H1 (cell line): ENCODE data around the gene NDC80. TPM values are rescaled to one million over a fixed set of nuclear protein-coding genes. Genes with fewer than 3 reads are reported as not detected.

Experiments used
- CTCF ChIA-PET: fragments of 300-600 bp; sonication (Branson Sonifier 250); formaldehyde crosslinking; loops from one replicate; lab custom pipeline; 2021; ENCODE audit not compliant: partially characterized antibody; lab: Charles Lee
- POLR2A ChIA-PET: fragments of 300-600 bp; sonication (Branson Sonifier 250); formaldehyde crosslinking; loops from one replicate; lab custom pipeline; 2021; ENCODE audit warnings: inconsistent platforms; ENCODE audit not compliant: partially characterized antibody; lab: Charles Lee
- DNase-seq, 2 experiments: peaks; one replicate each; pipeline versions ENCODE4 v3.0.0 to v3.0.0-alpha.2; 2010 to 2022; ENCODE audit warnings: low spot score in 2 of 2, low read depth in 1 of 2, mixed read lengths in 1 of 2
- FAIRE-seq: peaks from 2 replicates; lab custom pipeline; 2011; peaks lifted over from hg19 to GRCh38; lab: Jason Lieb, UNC
- H2AFZ ChIP-seq: 2 replicates; pipeline ENCODE4 v1.8.1; 2012; ENCODE audit warnings: low read length, inconsistent platforms
- H2AK5ac ChIP-seq: 2 replicates; pipeline ENCODE4 v1.6.1; 2013; ENCODE audit warnings: low read depth, low read length
- H2BK120ac ChIP-seq: replicated peaks from 2 replicates; pipeline ENCODE3; 2013; ENCODE audit warnings: low read depth, low read length, inconsistent platforms
- H2BK12ac ChIP-seq: 2 replicates; pipeline ENCODE4 v1.6.1; 2013; ENCODE audit warnings: low read depth, low read length
- H2BK15ac ChIP-seq: 2 replicates; pipeline ENCODE4 v1.6.1; 2013; ENCODE audit warnings: low read length
- H2BK20ac ChIP-seq: 2 replicates; pipeline ENCODE4 v1.6.1; 2013; ENCODE audit warnings: low read length
- H2BK5ac ChIP-seq: 2 replicates; pipeline ENCODE4 v1.6.1; 2013; ENCODE audit warnings: low read depth, low read length
- H3K14ac ChIP-seq: 2 replicates; pipeline ENCODE4 v1.6.1; 2013; ENCODE audit warnings: inconsistent platforms; ENCODE audit not compliant: insufficient read length
- H3K18ac ChIP-seq: 2 replicates; pipeline ENCODE4 v1.6.1; 2013; ENCODE audit warnings: low read length; ENCODE audit errors: extremely low read depth
- H3K23ac ChIP-seq: 2 replicates; pipeline ENCODE4 v1.6.1; 2013; ENCODE audit warnings: inconsistent platforms; ENCODE audit not compliant: insufficient read length
- H3K23me2 ChIP-seq: 2 replicates; pipeline ENCODE4 v1.6.1; 2013; ENCODE audit warnings: low read depth, low read length
- H3K27ac ChIP-seq: 2 replicates; pipeline ENCODE4 v1.6.1; 2011; ENCODE audit warnings: low read depth, low read length, inconsistent platforms
- H3K27me3 ChIP-seq, 4 experiments: replicated peaks in 1 of 4; 1 replicate in 1 of 4; 2 replicates in 3 of 4; pipeline versions ENCODE4 v1.6.1 to v1.8.1; 2011 to 2013; ENCODE audit warnings: low read length in 3 of 4, mild to moderate bottlenecking in 3 of 4, inconsistent platforms in 2 of 4, mixed read lengths in 2 of 4, moderate library complexity in 1 of 4; ENCODE audit not compliant: control insufficient read depth in 3 of 4, insufficient read depth in 3 of 4; ENCODE audit errors: extremely low read depth in 1 of 4
- H3K36me3 ChIP-seq, 4 experiments: 2 replicates each; pipeline versions ENCODE4 v1.6.1 to v1.8.1; 2011 to 2013; ENCODE audit warnings: mild to moderate bottlenecking in 4 of 4, low read length in 3 of 4, moderate library complexity in 2 of 4, control low read depth in 1 of 4, inconsistent platforms in 1 of 4; ENCODE audit not compliant: insufficient read depth in 4 of 4, control insufficient read depth in 2 of 4
- H3K4ac ChIP-seq: replicated peaks from 2 replicates; pipeline ENCODE3; 2013; ENCODE audit warnings: low read length, low read depth, mixed read lengths, inconsistent platforms; ENCODE audit not compliant: insufficient read length
- H3K4me1 ChIP-seq, 4 experiments: replicated peaks in 1 of 4; 1 replicate in 1 of 4; 2 replicates in 3 of 4; pipeline versions ENCODE4 v1.6.1 to v1.8.1; 2011 to 2013; ENCODE audit warnings: low read length in 3 of 4, inconsistent platforms in 2 of 4, mixed read lengths in 1 of 4; ENCODE audit not compliant: insufficient read depth in 4 of 4, control insufficient read depth in 3 of 4
- H3K4me2 ChIP-seq, 2 experiments: 2 replicates each; pipeline versions ENCODE4 v1.6.1 to v1.8.1; 2011 to 2013; ENCODE audit warnings: low read depth in 2 of 2, low read length in 2 of 2, control low read depth in 1 of 2, inconsistent platforms in 1 of 2, mild to moderate bottlenecking in 1 of 2; ENCODE audit not compliant: insufficient read depth in 1 of 2
- H3K4me3 ChIP-seq, 4 experiments: fragments of 200-600, 300-600 bp in 1 of 4; sonication (generic), shearing (Covaris generic), sonication (Bioruptor Twin) in 1 of 4; 2 replicates each; pipeline versions ENCODE4 v1.5.1 to v1.8.1; 2011 to 2016; ENCODE audit warnings: low read length in 4 of 4, low read depth in 3 of 4, control low read depth in 2 of 4, inconsistent platforms in 2 of 4, mild to moderate bottlenecking in 2 of 4, mixed read lengths in 1 of 4, moderate library complexity in 1 of 4; ENCODE audit not compliant: insufficient read depth in 2 of 4; ENCODE audit errors: extremely low read depth in 1 of 4
- H3K56ac ChIP-seq: replicated peaks from 2 replicates; pipeline ENCODE3; 2013; ENCODE audit warnings: low read depth, mild to moderate bottlenecking, mixed read lengths, low read length, inconsistent platforms; ENCODE audit not compliant: insufficient read length
- H3K79me1 ChIP-seq: 2 replicates; pipeline ENCODE4 v1.6.1; 2013; ENCODE audit warnings: low read depth, low read length, control low read depth
- H3K79me2 ChIP-seq, 2 experiments: 2 replicates each; pipeline versions ENCODE4 v1.6.1 to v1.8.1; 2012 to 2013; ENCODE audit warnings: low read length in 2 of 2, mild to moderate bottlenecking in 2 of 2, inconsistent platforms in 1 of 2; ENCODE audit not compliant: insufficient read depth in 2 of 2, control insufficient read depth in 1 of 2
- H3K9ac ChIP-seq, 4 experiments: replicated peaks in 1 of 4; 1 replicate in 1 of 4; 2 replicates in 3 of 4; pipeline versions ENCODE4 v1.6.1 to v1.8.1; 2011 to 2013; ENCODE audit warnings: low read depth in 3 of 4, low read length in 3 of 4, control low read depth in 2 of 4, mild to moderate bottlenecking in 2 of 4, moderate library complexity in 2 of 4, inconsistent platforms in 1 of 4; ENCODE audit errors: extremely low read depth in 1 of 4
- H3K9me3 ChIP-seq, 2 experiments: 2 replicates each; pipeline versions ENCODE4 v1.6.1 to v1.8.1; 2012 to 2013; ENCODE audit warnings: mild to moderate bottlenecking in 2 of 2, moderate library complexity in 2 of 2, control low read depth in 1 of 2, inconsistent platforms in 1 of 2, low read depth in 1 of 2, low read length in 1 of 2, mixed read lengths in 1 of 2; ENCODE audit not compliant: insufficient read depth in 2 of 2
- H4K20me1 ChIP-seq, 2 experiments: replicated peaks in 1 of 2; 2 replicates each; pipeline versions ENCODE3 to v1.8.1; 2011 to 2013; ENCODE audit warnings: inconsistent platforms in 2 of 2, low read length in 2 of 2, mild to moderate bottlenecking in 1 of 2; ENCODE audit not compliant: insufficient read depth in 2 of 2, control insufficient read depth in 1 of 2
- H4K5ac ChIP-seq: 2 replicates; pipeline ENCODE4 v1.6.1; 2013; ENCODE audit warnings: low read length, low read depth, mixed read lengths, inconsistent platforms; ENCODE audit not compliant: insufficient read length
- H4K8ac ChIP-seq: 2 replicates; pipeline ENCODE4 v1.8.0; 2013; ENCODE audit warnings: mild to moderate bottlenecking, moderate library complexity, low read length, inconsistent platforms; ENCODE audit not compliant: insufficient read depth; ENCODE audit errors: extremely low read depth
- H4K91ac ChIP-seq: replicated peaks from 2 replicates; pipeline ENCODE3; 2013; ENCODE audit warnings: low read length, mixed read lengths, inconsistent platforms; ENCODE audit not compliant: insufficient read length
- CBX5 ChIP-seq: fragments of 300-800, 300-1000 bp; sonication (generic); IDR thresholded peaks from 2 replicates; pipeline ENCODE4 v1.7.1; 2016; ENCODE audit warnings: antibody characterized with exemption, low read length, low read depth
- KDM1A ChIP-seq: fragments of 200-600, 300-600 bp; sonication (generic); IDR thresholded peaks from 2 replicates; pipeline ENCODE4 v1.7.1; 2016; ENCODE audit warnings: mild to moderate bottlenecking, low read length, borderline replicate concordance
- RAD21 ChIP-seq, 2 experiments: IDR thresholded peaks in 1 of 2; conservative IDR thresholded peaks in 1 of 2; 2 replicates each; pipeline ENCODE4 v1.6.1; 2011; ENCODE audit warnings: low read depth in 2 of 2, low read length in 2 of 2, improper control_type of control experiment in 1 of 2, inconsistent platforms in 1 of 2, mild to moderate bottlenecking in 1 of 2, moderate library complexity in 1 of 2
- SUZ12 ChIP-seq: fragments of 200-600 bp; sonication (generic); IDR thresholded peaks from 2 replicates; pipeline ENCODE4 v1.6.1; 2012; ENCODE audit warnings: mild to moderate bottlenecking, inconsistent platforms, low read length, moderate library complexity, mixed read lengths
- TCF12 ChIP-seq: IDR thresholded peaks from 2 replicates; pipeline ENCODE4 v1.6.1; 2011; ENCODE audit warnings: low read depth, mild to moderate bottlenecking, low read length
- WGBS, 2 experiments: shearing (Covaris generic) in 1 of 2; methylation state at CpG; one replicate each; pipeline versions ENCODE4 v1.1.6 to v1.1.7; 2013 to 2015; ENCODE audit warnings: low lambda C conversion rate in 2 of 2, mixed read lengths in 2 of 2, inconsistent platforms in 1 of 2, low coverage in 1 of 2, missing lambda C conversion rate in 1 of 2; ENCODE audit not compliant: insufficient replicate concordance in 2 of 2, insufficient coverage in 1 of 2, insufficient read length in 1 of 2; ENCODE audit errors: extremely low coverage in 1 of 2, missing lambda C conversion rate in 1 of 2; 5-methylcytosine and 5-hydroxymethylcytosine counted together
- polyA plus RNA-seq, 7 experiments: library from polyadenylated mRNA; depleted of rRNA in 3 of 7; stranded (reverse) in 5 of 7; unstranded in 2 of 7; fragments of >200 nt in 5 of 7; fragments of 200-250 nt in 2 of 7; gene quantifications; 1 replicate in 5 of 7; 2 replicates in 1 of 7; 4 replicates in 1 of 7; pipeline versions ENCODE4 v1.2.1 to v1.2.3, GENCODE V29; 2011 to 2013; ENCODE audit warnings: missing spikeins in 2 of 7, mixed read lengths in 2 of 7
- total RNA-seq: library from RNA; stranded (reverse); fragmentation: NEBNext Ultra II Directional; extraction: Animal tissue kit (Norgen Biotek cat#: 25700); gene quantifications from 2 replicates; pipeline ENCODE4 v1.2.1, GENCODE V29; 2021
- TF ChIP-seq, protein P1 (sequence below): IDR thresholded peaks from 2 replicates; pipeline ENCODE4 v1.6.1; 2012; ENCODE audit warnings: inconsistent platforms

Gene NDC80
- total and polyA plus RNA-seq, 2 of the 8 experiments (the other 6 are each of a cell fraction or from before 2014, with no cell fraction given): 11.0 to 45.0 TPM

DNA sequence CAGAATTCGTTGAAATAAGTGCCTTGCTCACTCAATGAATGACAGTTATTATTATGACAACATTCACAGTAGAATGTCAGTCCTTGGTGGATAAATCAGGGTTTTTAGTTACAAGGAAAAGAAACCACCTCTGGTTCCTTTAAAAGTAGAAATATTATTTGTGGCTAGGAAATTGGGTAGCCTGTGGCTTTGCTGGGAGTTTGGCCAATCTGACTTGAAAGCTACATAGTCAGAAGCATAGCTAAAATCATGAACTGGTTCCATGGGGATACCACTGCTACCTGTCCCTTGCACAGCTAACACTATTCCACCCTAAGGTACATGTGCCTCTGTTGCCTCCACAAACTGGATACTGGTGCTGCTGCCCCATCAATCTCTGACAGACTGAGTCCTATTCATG, 71.4 kb downstream of the NDC80 start:
- WGBS, 2 experiments: 80% methylated on average over 1 of the region's 1 CpG; no CpG with 5 or more reads in 1 of the 2 experiments
- no peak overlapping the region for H4K91ac ChIP-seq
- no peaks in the 10 kb centered on the region for H3K27me3 ChIP-seq
- H3K18ac ChIP-seq: no peak overlapping the region
- DNase-seq (no peak), FAIRE-seq (no peak)
- no peak overlapping the region for H3K4me2 ChIP-seq
- no peak overlapping the region for H2BK5ac ChIP-seq
- no peaks in the 10 kb centered on the region for H3K9me3 ChIP-seq
- H3K27ac ChIP-seq: no peak overlapping the region
- H3K23ac ChIP-seq: no peak overlapping the region
- no peak overlapping the region for H3K14ac ChIP-seq
- no peak overlapping the region for H2AFZ ChIP-seq
- no peaks in the 10 kb centered on the region for H3K79me2 ChIP-seq
- TF ChIP-seq CBX5 (no peak), SUZ12 (no peak), KDM1A (no peak), TCF12 (no peak), RAD21 (IDR thresholded peaks at IDR 0.05 in 1 of 2, conservative IDR thresholded peaks at IDR 0.05 in 1 of 2; ENCODE audit: low read depth in 2 of 2, low read length in 2 of 2) (no peak)
- TF ChIP-seq, protein P1, sequence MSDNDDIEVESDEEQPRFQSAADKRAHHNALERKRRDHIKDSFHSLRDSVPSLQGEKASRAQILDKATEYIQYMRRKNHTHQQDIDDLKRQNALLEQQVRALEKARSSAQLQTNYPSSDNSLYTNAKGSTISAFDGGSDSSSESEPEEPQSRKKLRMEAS: no peak
- H3K4me1 ChIP-seq: no peaks in the 10 kb centered on the region
- no peak overlapping the region for H2AK5ac ChIP-seq
- ChIA-PET POLR2A (interaction anchor here (1.1 kb wide), 1 partner anchor 14 kb away, joined by 3 read pairs; no protein-coding TSS in a partner anchor), CTCF (no interaction called here)
- no peaks in the 10 kb centered on the region for H3K36me3 ChIP-seq
- H4K20me1 ChIP-seq: no peaks in the 10 kb centered on the region
- no peak overlapping the region for H3K4ac ChIP-seq
- H3K23me2 ChIP-seq: no peaks in the 10 kb centered on the region
- H2BK20ac ChIP-seq: no peak overlapping the region
- H2BK15ac ChIP-seq: no peak overlapping the region
- no peak overlapping the region for H4K8ac ChIP-seq
- no peaks in the 10 kb centered on the region for H3K79me1 ChIP-seq
- no peak overlapping the region for H3K9ac ChIP-seq
- H3K56ac ChIP-seq: no peak overlapping the region
- no peak overlapping the region for H4K5ac ChIP-seq
- no peak overlapping the region for H3K4me3 ChIP-seq
- no peak overlapping the region for H2BK12ac ChIP-seq
- no peak overlapping the region for H2BK120ac ChIP-seq
